Panc1 (cell line): ENCODE results near the gene VAPB. TPM values are rescaled to one million over a fixed set of nuclear protein-coding genes. Genes with fewer than 3 reads are reported as not detected.

ENCODE experiments used
- ATAC-seq: fragments of 200-7000 bp; cut with Tn5 transposase; 2 replicates; pipeline ENCODE4 v1.9.1; 2020; ENCODE audit warnings: mild to moderate bottlenecking, moderate library complexity
- BruUV-seq: library from RNA; stranded (reverse); fragments of 400-500 nt; replicated peaks from 2 replicates; lab custom pipeline; 2021; lab: Mats Ljungman, UMichigan
- CTCF ChIA-PET: fragments of 300-600 bp; sonication (Branson Sonifier 250); formaldehyde crosslinking; loops from one replicate; lab custom pipeline; 2022; ENCODE audit warnings: antibody characterized with exemption; lab: Charles Lee
- POLR2A ChIA-PET: fragments of 300-600 bp; sonication (Branson Sonifier 250); formaldehyde crosslinking; loops from one replicate; lab custom pipeline; 2022; ENCODE audit warnings: antibody characterized with exemption; lab: Charles Lee
- DNase-seq: peaks from one replicate; pipeline ENCODE4 v3.0.0-alpha.2; 2010; ENCODE audit warnings: low read depth, low spot score
- H3K27ac ChIP-seq: 2 replicates; pipeline ENCODE4 v1.5.1; 2011; ENCODE audit warnings: mild to moderate bottlenecking, low read length, inconsistent platforms
- H3K27me3 ChIP-seq: fragments of 200-500 bp; sonication (Bioruptor generic); 2 replicates; pipeline ENCODE4 v1.6.0; 2014; ENCODE audit warnings: low read length, inconsistent platforms; ENCODE audit not compliant: control insufficient read depth, insufficient read depth
- H3K36me3 ChIP-seq: fragments of 200-500 bp; sonication (Bioruptor generic); 2 replicates; pipeline ENCODE4 v1.5.1; 2014; ENCODE audit warnings: inconsistent platforms, mild to moderate bottlenecking, low read length, moderate library complexity; ENCODE audit not compliant: control insufficient read depth, insufficient read depth
- H3K4me1 ChIP-seq: 2 replicates; pipeline ENCODE4 v1.5.1; 2011; ENCODE audit warnings: inconsistent platforms, mild to moderate bottlenecking, low read length, moderate library complexity; ENCODE audit not compliant: control insufficient read depth, insufficient read depth
- H3K4me3 ChIP-seq, 2 experiments: 2 replicates each; pipeline ENCODE4 v1.5.1; 2011 to 2012; ENCODE audit warnings: low read depth in 2 of 2, low read length in 2 of 2, mild to moderate bottlenecking in 2 of 2, inconsistent platforms in 1 of 2, moderate library complexity in 1 of 2
- H3K9me3 ChIP-seq: fragments of 200-500 bp; sonication (Bioruptor generic); 2 replicates; pipeline ENCODE4 v1.5.1; 2014; ENCODE audit warnings: low read depth, mild to moderate bottlenecking, inconsistent platforms, low read length, moderate library complexity; ENCODE audit not compliant: control insufficient read depth, insufficient read depth
- CTCF ChIP-seq: fragments of 450-650 bp; IDR thresholded peaks from 2 replicates; pipeline ENCODE4 v1.5.1; 2017; ENCODE audit warnings: mild to moderate bottlenecking
- POLR2AphosphoS5 ChIP-seq: IDR thresholded peaks from 2 replicates; pipeline ENCODE4 v1.6.1; 2012; ENCODE audit warnings: mild to moderate bottlenecking, low read depth, low read length, moderate library complexity
- REST ChIP-seq, 2 experiments: IDR thresholded peaks; 2 replicates each; pipeline ENCODE4 v1.6.1; 2011 to 2012; ENCODE audit warnings: low read depth in 2 of 2, control low read depth in 1 of 2, low read length in 1 of 2, mild to moderate bottlenecking in 1 of 2, moderate library complexity in 1 of 2; ENCODE audit not compliant: insufficient read depth in 1 of 2
- SIN3A ChIP-seq: IDR thresholded peaks from 2 replicates; pipeline ENCODE4 v1.6.1; 2012; ENCODE audit warnings: low read depth, mild to moderate bottlenecking, low read length, moderate library complexity, borderline replicate concordance; ENCODE audit not compliant: insufficient read depth
- TCF7L2 ChIP-seq: IDR thresholded peaks from 2 replicates; pipeline ENCODE4 v1.6.1; 2011; ENCODE audit warnings: mild to moderate bottlenecking, low read depth, low read length, inconsistent platforms
- in situ Hi-C: cut with HindIII; loops from 2 replicates; pipeline ENCODE4 v1.10.0; 2016; ENCODE audit warnings: low sequenced_read_pairs, low pct_unique_long_range_greater_than_20kb
- intact Hi-C: fragments of 100-400 bp; cut with micrococcal nuclease; formaldehyde crosslinking; loops from one replicate; pipeline ENCODE4 v1.10.0; 2022; ENCODE audit not compliant: unreplicated experiment
- total RNA-seq: library from RNA; stranded (reverse); gene quantifications from one replicate; pipeline ENCODE4 v1.2.1, GENCODE V29; 2021; ENCODE audit not compliant: unreplicated experiment

The VAPB gene
- total RNA-seq, 1 experiment from 2014 or later, result 50.9 TPM

- Histone ChIP-seq H3K36me3 (no peaks in the 10 kb centered on the region), H3K4me1 (no peaks in the 10 kb centered on the region), H3K4me3 (no peak overlapping the region), H3K27me3 (no peaks in the 10 kb centered on the region), H3K9me3 (no peaks in the 10 kb centered on the region), H3K27ac (no peak overlapping the region)
- intact Hi-C loops (no loop called here), in situ Hi-C loops (no loop called here)
- ChIA-PET POLR2A (interaction anchor here (0.6 kb wide), 1 partner anchor 34 kb away, joined by 4 read pairs; no protein-coding TSS in a partner anchor), CTCF (no interaction called here)
- ATAC-seq (no peak), DNase-seq (no peak)
- no TSS peak for BruUV-seq
- TF ChIP-seq CTCF (no peak), TCF7L2 (no peak), SIN3A (no peak), REST (IDR thresholded peaks at IDR 0.05; ENCODE audit: insufficient read depth in 1 of 2, low read depth in 2 of 2, low read length in 1 of 2) (no peak), POLR2AphosphoS5 (no peak)
Observed at GRCh38 chr20:58498470-58499068, 109.5 kb downstream of the VAPB start.

- intact Hi-C loops, result no loop called here
- BruUV-seq, result no TSS peak
- Histone ChIP-seq H3K9me3 (no peaks in the 10 kb centered on the region), H3K27ac (no peak overlapping the region), H3K4me3 (no peak overlapping the region), H3K27me3 (no peaks in the 10 kb centered on the region), H3K36me3 (no peaks in the 10 kb centered on the region), H3K4me1 (no peaks in the 10 kb centered on the region)
- POLR2A ChIA-PET, result no interaction called here
- in situ Hi-C loops, result no loop called here
- CTCF ChIA-PET, result no interaction called here
- TF ChIP-seq REST (IDR thresholded peaks at IDR 0.05; ENCODE audit: insufficient read depth in 1 of 2, low read depth in 2 of 2, low read length in 1 of 2) (no peak), TCF7L2 (no peak), SIN3A (no peak), CTCF (no peak), POLR2AphosphoS5 (no peak)
- DNase-seq (no peak), ATAC-seq (no peak)
Observed at GRCh38 chr20:58500256-58500655, 111.2 kb downstream of the VAPB start.
